COLO668 (cell line): ENCODE data around the gene AKAP17A.
"Not testable (repeated sequence)": the region's sequence is repeated elsewhere in the genome, so short reads cannot be mapped to it uniquely, and the experiment has no call there.

Experiments
- DNase-seq: peaks from one replicate; lab custom pipeline; 2025; ENCODE audit not compliant: unreplicated experiment; lab: John Stamatoyannopoulos, UW

Gene AKAP17A

DNA sequence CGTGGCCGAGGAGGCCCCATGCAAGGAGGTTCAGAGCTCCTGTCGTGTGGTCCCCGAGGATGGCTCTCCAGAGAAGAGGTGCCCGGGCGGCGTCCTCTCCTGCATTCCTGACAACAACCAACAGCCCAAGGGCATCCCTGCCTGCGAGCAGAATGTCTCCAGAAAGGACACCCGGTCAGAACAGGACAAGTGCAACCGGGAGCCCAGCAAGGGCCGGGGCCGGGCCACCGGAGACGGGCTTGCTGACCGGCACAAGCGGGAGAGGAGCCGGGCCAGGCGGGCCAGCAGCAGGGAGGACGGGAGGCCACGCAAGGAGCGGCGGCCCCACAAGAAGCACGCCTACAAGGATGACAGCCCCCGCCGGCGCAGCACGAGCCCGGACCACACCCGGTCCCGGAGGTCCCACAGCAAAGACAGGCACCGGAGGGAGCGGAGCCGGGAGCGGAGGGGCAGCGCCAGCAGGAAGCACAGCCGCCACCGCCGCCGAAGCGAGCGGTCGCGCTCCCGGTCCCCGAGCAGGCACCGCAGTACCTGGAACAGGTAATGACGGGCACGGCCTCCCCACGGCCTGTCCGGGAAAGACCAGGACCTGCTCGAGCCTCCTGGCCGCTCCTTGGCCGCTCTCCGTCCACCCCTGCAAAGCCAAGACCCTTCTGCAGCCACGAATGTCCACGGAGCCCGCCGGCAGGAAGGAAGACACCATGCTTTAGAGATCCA lies 9.8 kb downstream of the AKAP17A start:
- no peak for DNase-seq

DNA sequence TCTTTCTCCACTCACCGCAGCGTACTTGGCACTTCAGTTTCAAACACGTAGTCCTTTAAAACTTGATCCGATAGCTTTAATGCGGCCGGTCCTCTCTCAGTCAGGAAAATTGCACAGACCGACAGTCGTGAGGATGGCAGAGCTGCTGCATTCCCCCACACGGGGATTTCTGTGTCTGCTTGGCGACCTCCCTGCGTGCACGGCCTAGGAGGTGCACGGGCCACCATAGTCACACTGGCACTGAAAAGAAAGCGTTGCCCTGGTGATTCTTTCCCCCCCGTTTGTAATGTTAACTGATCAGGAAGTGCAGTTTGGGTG lies 10.3 kb downstream of the AKAP17A start:
- no peak for DNase-seq

DNA sequence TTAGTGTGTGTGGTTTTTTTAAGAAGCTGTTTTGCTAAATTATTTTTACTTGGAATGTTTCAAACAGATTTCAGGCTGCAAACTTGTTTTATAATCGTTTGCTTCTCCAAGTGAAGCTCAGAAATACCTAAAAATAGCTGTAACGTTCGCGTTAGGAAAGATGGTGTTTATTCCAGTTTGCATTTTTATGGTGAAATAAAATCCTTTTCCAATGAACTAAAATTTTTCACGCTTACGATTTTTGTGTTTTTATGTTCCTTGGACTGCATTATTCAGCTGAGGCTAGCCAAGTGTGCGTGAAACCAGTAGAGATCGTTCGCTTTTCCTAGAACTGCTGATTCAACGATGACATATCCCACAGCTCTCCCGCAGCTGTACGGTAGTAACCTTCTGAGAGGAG lies 10.9 kb downstream of the AKAP17A start:
- DNase-seq, result no peak

DNA sequence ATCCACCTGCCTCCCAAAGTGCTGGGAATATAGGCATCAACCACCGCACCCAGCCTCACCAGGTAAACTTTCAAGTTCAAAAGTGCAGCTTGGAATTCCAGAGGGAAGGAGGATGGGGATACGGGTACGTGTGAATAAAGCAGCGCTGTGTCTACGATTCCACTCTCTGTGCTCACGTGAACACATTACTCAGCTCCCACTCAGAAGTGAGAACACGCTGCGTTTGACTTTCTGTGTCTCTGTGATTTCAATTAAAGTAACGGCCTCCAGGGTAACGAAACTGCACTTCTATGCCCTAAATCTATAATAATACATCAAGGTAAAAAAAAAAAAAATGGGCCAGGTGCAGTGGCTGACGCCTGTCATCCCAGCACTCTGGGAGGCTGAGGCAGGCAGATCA lies 15.1 kb downstream of the AKAP17A start:
- no peak for DNase-seq

DNA sequence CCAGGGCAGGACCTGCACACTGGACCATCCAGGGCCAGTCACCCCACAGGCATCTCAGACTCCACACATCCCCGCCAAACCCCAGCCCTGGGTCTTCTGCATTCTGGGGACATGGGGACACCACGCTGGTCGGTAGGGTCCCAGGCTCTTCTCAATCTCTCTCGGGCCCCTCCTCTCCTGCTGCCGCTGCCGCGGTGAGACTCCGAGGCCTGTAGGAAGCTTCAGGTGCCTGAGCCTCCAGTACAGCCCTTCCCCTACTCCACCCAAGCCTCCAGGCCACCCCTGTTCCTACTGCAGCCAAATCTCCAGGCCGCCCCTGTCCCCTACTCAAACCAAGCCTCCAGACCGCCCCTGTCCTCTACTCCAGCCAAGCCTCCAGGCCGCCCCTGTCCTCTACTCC lies 17.9 kb downstream of the AKAP17A start:
- no peak for DNase-seq

DNA sequence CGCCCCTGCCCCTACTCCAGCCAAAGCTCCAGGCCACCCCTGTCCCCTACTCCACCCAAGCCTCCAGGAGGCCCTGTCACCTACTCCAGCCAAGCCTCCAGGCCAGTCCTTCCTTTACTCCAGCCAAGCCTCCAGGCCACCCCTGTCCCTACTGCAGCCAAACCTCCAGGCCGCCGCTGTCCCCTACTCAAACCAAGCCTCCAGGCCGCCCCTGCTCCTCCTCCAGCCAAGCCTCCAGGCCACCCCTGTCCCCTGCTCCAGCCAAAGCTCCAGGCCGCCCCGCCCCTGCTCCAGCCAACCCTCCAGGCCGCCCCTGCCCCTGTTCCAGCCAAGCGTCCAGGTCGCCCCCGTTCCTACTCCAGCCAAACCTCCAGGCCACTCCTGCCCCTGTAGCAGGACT lies 18.4 kb downstream of the AKAP17A start:
- DNase-seq, result no peak

DNA sequence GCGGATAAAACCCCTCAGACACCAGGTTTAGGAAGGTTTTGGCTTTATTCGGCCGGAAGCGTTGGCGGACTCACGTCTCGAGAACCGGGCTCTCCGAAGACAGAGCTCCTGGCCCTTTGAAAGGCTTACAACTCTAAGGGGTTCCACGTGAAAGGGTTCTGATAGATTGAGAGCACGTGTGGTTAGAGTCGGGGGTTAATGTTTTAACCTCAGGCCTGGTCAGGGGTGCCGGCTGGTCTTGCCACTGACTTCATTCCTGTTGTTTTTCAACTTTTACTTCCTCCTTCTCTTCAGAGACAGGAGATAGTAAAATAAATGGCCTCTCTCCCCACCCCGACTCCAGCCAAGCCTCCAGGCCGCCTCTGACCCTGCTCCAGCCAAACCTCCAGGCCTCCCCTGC lies 18.8 kb downstream of the AKAP17A start:
- DNase-seq, result no peak

DNA sequence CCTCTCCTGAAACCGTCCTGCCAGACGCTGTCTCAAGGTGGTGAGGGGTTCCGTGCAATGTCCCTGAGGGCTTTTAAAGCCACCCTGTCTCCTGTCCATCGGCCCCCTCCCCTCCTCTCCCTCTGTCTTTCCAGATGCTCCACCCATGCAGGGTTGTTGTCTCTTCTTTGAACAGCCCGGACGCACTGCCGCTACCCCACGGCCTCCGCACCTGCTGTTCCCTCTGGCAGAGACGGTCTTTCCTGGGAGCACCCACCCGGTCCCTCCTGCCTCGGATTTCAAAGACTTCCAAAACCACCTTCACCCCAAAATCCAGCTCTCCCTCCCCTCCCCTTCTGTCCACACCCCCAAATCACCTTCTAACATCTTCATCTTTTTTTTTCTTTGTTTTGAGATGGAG lies 19.3 kb downstream of the AKAP17A start:
- no peak for DNase-seq

DNA sequence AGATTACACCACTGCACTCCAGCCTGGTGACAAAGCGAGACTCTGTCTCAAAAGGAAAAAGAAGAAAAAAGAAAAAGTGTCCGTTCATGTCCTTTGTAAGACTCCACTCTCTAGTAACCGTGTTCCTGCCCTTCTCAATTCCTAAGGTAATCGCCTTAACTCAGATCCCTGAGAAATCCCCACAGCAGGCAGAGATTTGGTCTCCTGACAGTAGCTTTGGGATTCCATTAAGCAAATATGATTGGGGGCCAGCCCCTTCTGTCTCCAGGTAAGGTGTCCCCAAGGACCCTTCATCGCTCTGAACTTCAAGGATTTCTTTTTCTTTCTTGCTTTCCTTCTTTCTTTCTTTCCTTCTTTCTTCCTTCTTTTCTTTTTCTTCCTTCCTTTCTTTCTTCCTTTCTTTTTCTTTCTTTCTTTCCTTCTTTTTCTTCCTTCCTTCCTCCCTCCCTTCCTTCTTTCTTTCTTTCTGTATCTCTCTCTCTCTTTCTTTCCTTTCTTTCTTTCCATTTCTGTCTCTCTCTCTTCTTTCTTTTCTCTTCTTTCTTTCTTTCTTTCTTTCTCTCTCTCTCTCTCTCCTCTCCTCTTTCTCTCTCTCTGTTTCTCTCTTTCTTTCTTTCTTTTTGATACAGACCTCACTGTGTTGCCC lies 21.4 kb downstream of the AKAP17A start:
- no peak for DNase-seq

DNA sequence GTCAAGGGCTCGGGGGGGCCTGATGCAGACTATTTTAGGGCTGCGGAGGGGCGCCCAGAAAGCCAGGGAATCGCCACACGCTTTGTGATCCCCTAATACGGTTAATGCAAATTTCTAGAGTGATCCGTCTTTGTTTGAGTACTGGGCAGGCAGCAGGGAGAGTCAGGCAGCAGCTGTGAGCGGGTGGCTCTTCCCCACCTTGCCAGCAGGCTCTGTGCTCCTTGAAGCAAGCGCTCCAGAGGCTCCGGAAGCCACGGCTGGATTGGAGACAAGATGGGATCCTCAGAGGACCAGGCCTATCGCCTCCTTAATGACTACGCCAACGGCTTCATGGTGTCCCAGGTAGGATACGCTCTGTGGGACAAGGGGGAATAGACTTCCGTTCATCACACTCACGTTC lies 23.5 kb downstream of the AKAP17A start, which contains the start of gene ASMT:
TSS of gene ASMT (plus strand) at position 133 of the 400 bp plus-strand sequence. CDS start at position 274, 141 bp downstream.
- DNase-seq, result no peak

DNA sequence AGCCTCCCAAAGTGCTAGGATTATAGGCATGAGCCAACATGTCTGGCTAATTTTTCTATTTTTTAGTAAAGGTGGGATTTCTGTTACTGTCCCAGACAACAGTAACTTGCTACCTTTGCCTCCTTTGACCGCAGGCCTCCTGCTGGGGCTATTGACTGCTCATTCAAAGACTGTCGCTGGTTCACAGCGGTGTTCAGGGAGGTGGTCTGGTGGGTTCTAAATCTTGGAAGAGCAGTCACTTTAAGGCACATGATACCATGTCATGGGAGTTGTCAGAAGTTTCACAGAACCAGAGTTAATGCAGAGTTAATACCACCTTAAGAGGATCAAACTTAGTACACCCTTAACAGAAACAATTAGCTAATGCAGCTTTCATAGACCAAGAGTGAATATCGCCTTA lies 27.3 kb downstream of the AKAP17A start:
- no peak for DNase-seq

DNA sequence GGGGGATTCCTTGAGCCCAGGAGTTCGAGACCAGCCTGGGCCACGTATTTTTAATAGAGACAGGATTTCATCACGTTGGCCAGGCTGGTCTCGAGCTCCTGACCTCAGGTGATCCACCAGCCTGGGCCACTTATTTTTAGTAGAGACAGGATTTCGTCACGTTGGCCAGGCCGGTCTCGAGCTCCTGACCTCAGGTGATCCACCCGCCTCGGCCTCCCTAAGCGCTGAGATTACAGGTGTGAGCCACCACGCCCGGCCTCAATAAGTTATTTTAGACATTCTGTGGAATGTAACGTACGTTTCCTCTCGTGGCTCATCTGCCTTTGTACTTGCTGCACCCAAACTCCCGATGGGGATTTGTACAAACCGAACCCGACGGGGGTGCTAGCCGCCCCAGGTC lies 32.3 kb downstream of the AKAP17A start:
- no peak for DNase-seq

DNA sequence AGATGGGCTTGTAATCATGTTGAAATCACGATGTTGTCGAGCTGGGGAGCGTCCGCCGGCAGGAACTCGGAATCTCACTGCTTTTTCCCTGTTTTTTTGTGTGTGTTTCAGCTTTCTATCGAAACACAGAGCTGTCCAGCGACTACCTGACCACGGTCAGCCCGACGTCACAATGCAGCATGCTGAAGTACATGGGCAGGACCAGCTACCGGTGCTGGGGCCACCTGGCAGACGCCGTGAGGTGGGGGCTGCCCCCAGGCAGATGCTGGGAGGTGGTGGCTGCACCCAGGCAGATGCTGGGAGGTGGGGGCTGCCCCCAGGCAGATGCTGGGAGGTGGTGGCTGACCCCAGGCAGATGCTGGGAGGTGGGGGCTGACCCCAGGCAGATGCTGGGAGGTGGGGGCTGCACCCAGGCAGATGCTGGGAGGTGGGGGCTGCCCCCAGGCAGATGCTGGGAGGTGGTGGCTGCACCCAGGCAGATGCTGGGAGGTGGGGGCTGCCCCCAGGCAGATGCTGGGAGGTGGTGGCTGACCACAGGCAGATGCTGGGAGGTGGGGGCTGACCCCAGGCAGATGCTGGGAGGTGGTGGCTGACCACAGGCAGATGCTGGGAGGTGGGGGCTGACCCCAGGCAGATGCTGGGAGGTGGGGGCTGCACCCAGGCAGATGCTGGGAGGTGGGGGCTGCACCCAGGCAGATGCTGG lies 32.9 kb downstream of the AKAP17A start:
- DNase-seq, result not testable (repeated sequence)

DNA sequence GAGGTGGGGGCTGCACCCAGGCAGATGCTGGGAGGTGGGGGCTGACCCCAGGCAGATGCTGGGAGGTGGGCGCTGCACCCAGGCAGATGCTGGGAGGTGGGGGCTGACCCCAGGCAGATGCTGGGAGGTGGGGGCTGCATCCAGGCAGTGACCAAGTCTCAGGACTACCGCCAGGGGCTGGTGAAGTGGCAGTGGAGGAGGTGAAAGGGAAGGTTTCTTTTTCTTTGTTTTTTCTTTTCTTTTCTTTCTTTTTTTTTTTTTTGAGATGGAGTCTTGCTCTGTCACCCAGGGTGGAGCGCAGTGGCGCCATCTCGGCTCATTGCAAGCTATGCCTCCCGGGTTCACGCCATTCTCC lies 33.4 kb downstream of the AKAP17A start:
- DNase-seq, result not testable (repeated sequence)

DNA sequence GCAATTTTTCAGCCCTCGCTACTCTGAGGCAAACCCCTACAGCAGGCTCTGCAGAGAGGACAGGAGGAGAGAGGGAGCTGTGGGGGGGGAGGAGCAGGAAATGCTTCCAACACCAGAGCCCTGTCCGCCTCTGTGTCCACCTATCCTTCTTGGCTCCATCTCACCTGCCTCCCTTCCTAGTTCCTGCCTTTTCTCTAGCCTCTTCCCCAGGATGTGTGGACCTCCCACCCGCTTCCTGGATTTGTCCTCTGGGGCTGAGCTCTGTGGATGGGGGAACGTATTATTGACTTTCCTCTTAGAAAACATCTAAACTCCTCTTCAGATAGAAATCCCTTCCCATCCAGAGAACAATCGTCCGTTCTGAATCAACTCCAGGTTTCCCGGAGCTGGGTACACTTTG lies 37.8 kb downstream of the AKAP17A start:
- peak; percentile 28 for DNase-seq

DNA sequence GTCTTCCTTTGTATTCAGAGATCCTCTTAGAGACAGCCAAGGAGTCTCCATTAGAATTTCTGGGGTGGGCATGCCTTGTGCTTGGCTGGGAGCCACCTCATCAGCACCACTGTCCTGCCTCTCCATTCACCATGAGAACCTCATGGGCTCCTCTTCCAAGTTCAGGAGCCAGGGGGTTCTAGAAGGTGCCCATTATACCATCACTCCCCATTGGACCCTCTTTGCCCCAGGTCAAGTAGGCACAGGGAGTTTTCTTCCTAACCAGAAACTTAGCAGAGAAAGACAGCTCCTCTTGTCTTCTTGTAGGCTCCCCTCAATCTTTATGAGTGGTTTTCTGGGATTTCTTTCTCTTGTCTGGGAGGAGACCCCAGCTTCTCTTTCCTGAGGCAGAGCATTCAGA lies 54.6 kb downstream of the AKAP17A start:
- no peak for DNase-seq

DNA sequence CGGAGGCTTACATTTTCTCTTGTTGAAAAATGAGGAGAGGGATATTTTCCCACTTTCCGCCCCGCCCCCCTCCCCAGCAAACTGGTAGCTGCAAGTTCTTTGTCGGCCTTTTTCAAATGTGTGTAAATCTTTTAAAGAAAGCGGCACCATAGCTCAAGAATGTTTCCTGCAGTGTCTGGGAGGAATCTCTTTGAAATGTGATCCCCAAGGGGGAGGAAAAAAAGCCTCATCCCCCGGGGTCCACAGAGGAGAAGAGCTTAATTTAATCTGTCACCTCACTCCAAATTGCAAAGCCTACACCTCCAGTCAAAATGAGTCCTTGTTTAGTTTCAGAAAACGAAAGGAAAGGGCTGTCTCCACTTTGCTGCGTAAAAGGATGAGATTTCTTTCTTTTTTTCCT lies 58.2 kb downstream of the AKAP17A start:
- DNase-seq, result no peak
